ENCODE data around the gene TRRAP.

- TF ChIP-seq ZNF776 (tag by site-specific recombination; IDR thresholded peaks at IDR 0.05; ENCODE audit: borderline replicate concordance) (no peak), ZNF274 (IDR thresholded peaks at IDR 0.05; ENCODE audit: low read length) (no peak), ZNF274 (tag by site-specific recombination; IDR thresholded peaks at IDR 0.05; ENCODE audit: borderline replicate concordance) (no peak), ZNF692 (tag by site-specific recombination; IDR thresholded peaks at IDR 0.05) (no peak)
Measured at GRCh38 chr7:98862203-98862602, 16.1 kb upstream of the TRRAP start.

All from HEK293 (cell line).